K562 (cell line): ENCODE data around the gene LAMB1.

Experiments
- ATF2 ChIP-seq: sonication (generic); formaldehyde crosslinking; IDR thresholded peaks from 2 replicates; pipeline ENCODE4 v1.8.1; 2022; ENCODE audit warnings: missing genetic modification reagents
- BACH1 ChIP-seq: fragments of 200-800 bp; sonication (Bioruptor generic); IDR thresholded peaks from 2 replicates; pipeline ENCODE4 v1.6.1; 2016; ENCODE audit warnings: missing genetic modification characterization, missing compliant biosample characterization
- CTCF ChIP-seq, 3 experiments: IDR thresholded peaks in 2 of 3; conservative IDR thresholded peaks in 1 of 3; 2 replicates each; pipeline ENCODE4 v1.5.1; 2011 to 2012; ENCODE audit warnings: low read length in 3 of 3, mild to moderate bottlenecking in 3 of 3, control low read depth in 2 of 3, improper control_type of control experiment in 1 of 3, inconsistent platforms in 1 of 3, low read depth in 1 of 3, mixed read lengths in 1 of 3, moderate library complexity in 1 of 3; ENCODE audit not compliant: insufficient read depth in 2 of 3
- MAZ ChIP-seq, 2 experiments: fragments of 450-650 bp in 1 of 2; sonication (generic) in 1 of 2; formaldehyde crosslinking; IDR thresholded peaks in 1 of 2; conservative IDR thresholded peaks in 1 of 2; 2 replicates each; pipeline versions ENCODE4 v1.4.0 to v1.5.0; 2020; ENCODE audit warnings: mild to moderate bottlenecking in 1 of 2, missing genetic modification reagents in 1 of 2
- MTA2 ChIP-seq: fragments of 450-650 bp; IDR thresholded peaks from 2 replicates; pipeline ENCODE4 v1.6.1; 2016; ENCODE audit warnings: low read depth
- MXI1 ChIP-seq: IDR thresholded peaks from 2 replicates; pipeline ENCODE4 v1.6.1; 2011; ENCODE audit warnings: low read depth, mild to moderate bottlenecking, improper control_type of control experiment, low read length

- no peak for TF ChIP-seq MXI1
- TF ChIP-seq BACH1 (tag): no peak
- TF ChIP-seq MTA2: no peak
- TF ChIP-seq CTCF (IDR thresholded peaks at IDR 0.05 in 2 of 3, conservative IDR thresholded peaks at IDR 0.05 in 1 of 3; ENCODE audit: insufficient read depth in 2 of 3, low read depth in 1 of 3, low read length in 3 of 3): no peak
- no peak for TF ChIP-seq MAZ (CRISPR knock-in tag; conservative IDR thresholded peaks at IDR 0.05 in 1 of 2, IDR thresholded peaks at IDR 0.05 in 1 of 2)
- no peak for TF ChIP-seq ATF2 (CRISPR knock-in tag)
Observed at GRCh38 chr7:108008827-108009226, 5.9 kb upstream of the LAMB1 start.
